Skeletal muscle cell (primary cell): Measurements from ENCODE around the gene MIOX.
"Not testable (repeated sequence)": the region's sequence is repeated elsewhere in the genome, so short reads cannot be mapped to it uniquely, and the experiment has no call there.

ENCODE experiments used
- DNase-seq: peaks from one replicate; pipeline ENCODE4 v3.0.0-alpha.2; 2010; ENCODE audit warnings: low read depth
- H3K4me3 ChIP-seq: 2 replicates; pipeline ENCODE4 v1.5.1; 2011; ENCODE audit warnings: low read depth, mild to moderate bottlenecking, control low read depth, low read length, moderate library complexity

MIOX gene

DNA sequence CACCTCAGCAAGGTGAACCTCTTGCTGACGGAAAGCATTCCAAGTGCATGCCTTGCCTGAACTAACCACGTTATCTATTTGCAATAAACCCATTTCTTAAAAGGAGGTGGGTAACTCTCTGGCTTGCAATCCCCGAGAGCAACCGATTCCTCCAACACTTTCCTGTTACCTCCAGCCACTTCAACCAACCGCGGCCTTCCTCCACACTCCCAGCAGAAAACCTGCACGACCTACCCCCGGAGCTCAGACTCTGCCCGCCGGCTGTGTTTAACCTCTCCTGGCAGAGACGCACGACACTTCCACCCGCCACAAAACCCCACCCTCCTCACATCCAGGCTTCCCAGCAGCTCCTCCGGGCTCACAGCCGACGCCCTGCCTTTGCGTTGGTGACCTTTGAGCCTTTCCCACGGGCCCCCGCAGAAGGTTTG is 38.0 kb downstream of the MIOX start:
- peak overlapping the region; percentile 87 for H3K4me3 ChIP-seq
- no peak for DNase-seq

DNA sequence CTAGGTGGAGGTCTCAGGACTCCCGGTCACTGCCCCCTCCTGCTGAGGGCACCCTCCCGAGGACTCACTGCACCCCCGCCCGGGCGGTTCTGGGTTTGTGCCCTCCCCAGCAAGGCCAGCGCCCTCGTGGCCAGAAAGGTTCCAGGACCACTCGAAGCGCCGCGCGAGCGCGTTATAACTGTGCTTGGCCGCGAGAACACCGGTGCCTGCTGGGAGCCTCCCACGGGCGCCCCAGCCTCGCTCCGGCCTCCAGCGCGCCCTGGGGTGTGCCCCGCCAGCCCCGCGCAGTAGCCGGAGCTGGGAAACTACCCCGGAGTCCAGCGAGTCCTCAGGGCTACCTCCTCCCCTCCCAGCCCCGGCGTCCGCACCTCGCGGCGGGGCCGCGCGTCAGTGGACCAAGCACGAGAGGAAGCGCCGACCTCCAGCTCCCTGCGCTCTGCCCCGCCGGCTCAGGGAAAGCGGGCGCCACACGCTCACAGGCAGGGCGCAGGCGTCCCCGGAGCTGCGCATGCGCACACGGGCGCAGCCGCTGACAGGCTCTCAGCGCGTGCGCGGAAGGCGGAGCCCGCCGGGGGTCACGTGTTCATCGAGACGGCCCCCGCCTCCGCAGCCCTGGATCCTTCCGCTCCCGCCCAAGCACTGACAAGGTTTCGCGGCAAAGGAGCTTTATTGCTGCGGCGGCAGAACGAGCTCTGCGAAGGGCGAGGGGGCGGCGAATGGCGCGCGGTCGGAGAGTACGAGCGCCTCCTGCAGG is 38.6 kb downstream of the MIOX start, which contains the start of gene SCO2:
Gene SCO2 (minus strand): TSS at position 495 of the 754 bp plus-strand sequence. CDS start 1,187 bp downstream, outside the sequence.
- peak within 1 kb of the TSS; percentile 87 for H3K4me3 ChIP-seq
- peak; percentile 93 for DNase-seq

DNA sequence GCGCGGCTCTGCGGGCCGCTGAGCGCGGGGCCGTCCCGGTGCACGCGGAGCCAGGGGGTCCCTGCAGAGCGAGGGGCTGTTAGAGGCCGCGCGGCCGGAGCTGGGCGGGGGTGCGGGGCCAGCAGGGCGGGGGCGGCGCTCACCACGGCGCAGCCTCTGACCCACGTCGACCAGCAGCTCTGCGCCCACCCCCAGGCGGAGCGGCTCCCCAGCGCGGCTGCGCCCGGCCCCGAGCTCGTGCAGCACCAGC is 39.1 kb downstream of the MIOX start:
- H3K4me3 ChIP-seq = peak overlapping the region; percentile 87

GRCh38 chr22:50526108-50526833 is 39.6 kb downstream of the MIOX start:
- no peak for DNase-seq
- H3K4me3 ChIP-seq = peak overlapping the region; percentile 87

More for the DNA sequence above, 39.1 kb downstream of the MIOX start:
- DNase-seq = no peak

- H3K4me3 ChIP-seq = peak overlapping the region; percentile 87
- DNase-seq = no peak
Observed at GRCh38 chr22:50526834-50527801, 40.5 kb downstream of the MIOX start.

DNA sequence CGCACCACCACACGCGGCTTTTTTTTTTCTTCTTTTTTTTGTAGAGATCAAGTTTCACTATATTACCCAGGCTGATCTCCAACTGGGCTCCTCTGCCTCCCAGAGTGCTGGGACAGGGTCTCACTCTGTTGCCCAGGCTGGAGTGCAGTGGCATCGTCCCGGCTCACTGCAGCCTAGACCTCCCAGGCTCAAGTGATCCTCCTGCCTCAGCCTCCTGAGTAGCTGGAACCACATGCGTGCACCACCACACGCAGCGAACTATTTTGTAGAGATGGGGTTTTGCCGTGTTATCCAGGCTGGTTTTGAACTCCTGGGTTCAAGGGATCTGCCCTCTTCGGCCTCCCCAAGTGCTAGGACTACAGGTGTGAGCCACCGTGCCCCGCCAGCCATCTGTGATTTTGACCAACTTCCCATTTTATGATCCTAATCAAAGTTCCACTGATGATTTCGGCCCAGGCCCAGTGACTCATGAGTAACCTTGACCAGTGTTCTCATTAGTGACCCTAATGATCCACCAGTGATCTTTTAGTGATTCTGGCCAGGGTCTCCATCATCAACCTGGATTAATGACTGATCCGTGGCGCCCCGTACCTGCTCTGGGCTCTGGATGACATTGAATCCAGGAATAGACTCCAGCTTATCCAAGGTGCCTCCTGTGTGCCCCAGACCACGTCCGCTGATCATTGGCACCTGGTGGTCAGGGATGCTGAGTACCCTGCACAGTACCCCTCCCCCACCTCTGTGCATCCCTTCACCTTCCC is 41.4 kb downstream of the MIOX start:
- no peak for DNase-seq
- H3K4me3 ChIP-seq = no peak overlapping the region

- no peak for DNase-seq
- peak overlapping the region; percentile 54 for H3K4me3 ChIP-seq
Observed at GRCh38 chr22:50528682-50529415, 42.2 kb downstream of the MIOX start.

DNA sequence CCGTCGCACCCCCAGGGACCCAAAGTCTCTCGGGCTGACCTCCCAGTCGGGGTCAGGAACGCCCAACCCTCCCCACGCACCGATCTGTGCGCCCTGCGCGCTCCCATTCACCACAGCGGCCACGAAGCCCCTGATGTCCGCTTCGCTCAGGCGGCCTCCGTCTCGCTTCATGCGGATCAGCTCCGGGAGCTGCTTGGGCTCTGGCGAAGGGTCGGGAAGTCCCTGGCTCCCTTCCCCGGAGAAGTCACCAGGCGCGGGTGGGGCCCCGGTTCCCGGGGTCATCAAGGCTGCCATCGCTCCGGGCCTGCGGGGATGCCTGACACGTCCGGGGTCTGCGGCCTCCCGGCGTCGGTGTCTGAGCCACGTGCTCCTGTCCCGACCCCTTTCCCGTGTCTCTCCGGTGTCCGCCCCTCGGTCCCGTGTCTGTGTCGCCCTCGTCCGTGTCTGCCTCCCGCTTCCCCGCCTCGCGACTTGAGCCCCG is 42.8 kb downstream of the MIOX start:
- DNase-seq = no peak

GRCh38 chr22:50529897-50530579 is 43.4 kb downstream of the MIOX start, which contains the start of gene TYMP:
Gene TYMP (minus strand): TSS chr22:50530012. CDS start chr22:50529709, 303 bp downstream.
- peak within 1 kb of the TSS; percentile 54 for H3K4me3 ChIP-seq
- DNase-seq = no peak

More for the DNA sequence above, 42.8 kb downstream of the MIOX start:
- H3K4me3 ChIP-seq = peak overlapping the region; percentile 54

DNA sequence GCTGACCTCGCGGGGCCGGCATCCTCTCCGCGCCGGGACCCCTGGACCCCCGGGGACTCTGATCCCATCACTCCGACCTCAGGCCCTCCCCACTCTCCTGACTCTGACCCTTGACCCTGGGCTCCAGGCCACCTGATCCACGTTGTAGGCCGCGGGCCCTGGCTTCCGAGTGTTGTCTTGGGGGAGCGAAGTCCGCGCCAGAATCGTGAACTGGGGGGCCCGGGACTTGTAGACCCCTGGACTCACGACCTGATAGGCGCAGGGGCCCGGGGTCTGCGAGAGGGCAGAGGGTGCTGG is 43.9 kb downstream of the MIOX start:
- no peak for DNase-seq
- peak overlapping the region; percentile 54 for H3K4me3 ChIP-seq

DNA sequence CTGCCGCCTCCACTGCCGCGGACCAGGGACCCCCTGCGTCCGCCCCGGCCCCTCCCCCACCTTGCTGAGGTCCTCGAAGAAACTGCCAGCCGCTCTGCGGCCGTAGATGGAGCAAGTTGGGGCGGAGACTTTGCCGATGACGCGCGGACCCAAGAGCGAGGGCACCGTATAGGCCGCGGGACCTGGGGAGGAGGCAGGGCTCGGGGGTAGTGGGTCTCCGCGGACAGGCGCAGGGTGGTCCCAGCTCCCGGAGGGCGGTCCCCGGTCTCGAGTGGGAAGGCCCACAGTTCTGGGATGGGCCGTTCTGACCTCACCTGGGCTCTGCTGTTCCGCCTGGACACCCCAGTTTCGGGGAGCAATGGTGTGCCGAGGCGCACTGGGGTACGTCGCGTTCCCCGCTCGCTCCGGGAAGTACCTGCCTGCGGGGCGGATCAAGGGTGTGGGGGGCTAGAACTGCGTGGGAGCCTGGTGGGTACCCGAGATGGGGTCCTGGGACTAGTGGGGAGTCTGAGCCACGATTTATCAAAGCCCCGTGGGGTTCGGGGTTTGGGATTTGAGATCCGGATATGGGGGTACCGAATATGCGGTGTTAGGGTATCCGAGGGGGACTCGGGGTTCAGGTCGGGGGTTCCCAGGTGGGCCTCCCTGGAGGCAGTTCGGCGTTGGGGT is 44.4 kb downstream of the MIOX start:
- DNase-seq = no peak
- H3K4me3 ChIP-seq = peak overlapping the region; percentile 54

DNA sequence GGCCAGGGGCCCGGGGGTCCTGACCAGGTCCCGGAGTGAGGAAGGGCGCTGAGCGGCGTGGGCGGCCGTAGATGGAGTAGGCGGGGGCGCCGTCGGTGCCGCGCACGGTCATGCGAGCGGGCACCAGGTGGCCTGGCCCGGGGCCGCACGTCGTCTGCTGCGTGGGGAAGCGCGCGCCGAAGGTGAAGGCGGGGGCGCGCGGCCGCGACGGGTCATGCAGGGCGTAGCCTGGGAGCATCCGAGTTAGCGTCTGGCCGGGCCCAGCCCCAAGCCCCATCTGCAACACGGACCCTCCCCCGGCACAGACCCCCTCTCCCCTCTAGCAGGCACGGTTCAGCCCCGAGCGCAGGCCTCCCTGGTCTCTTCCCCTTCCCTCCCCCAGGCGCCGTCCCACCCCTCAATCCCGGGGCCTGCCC is 44.9 kb downstream of the MIOX start:
- no peak for DNase-seq
- H3K4me3 ChIP-seq = peak overlapping the region; percentile 54

- H3K4me3 ChIP-seq = peak overlapping the region; percentile 54
- no peak for DNase-seq
Observed at GRCh38 chr22:50531962-50532674, 45.5 kb downstream of the MIOX start.

GRCh38 chr22:50532824-50533796 is 46.5 kb downstream of the MIOX start:
- no peak overlapping the region for H3K4me3 ChIP-seq

DNA sequence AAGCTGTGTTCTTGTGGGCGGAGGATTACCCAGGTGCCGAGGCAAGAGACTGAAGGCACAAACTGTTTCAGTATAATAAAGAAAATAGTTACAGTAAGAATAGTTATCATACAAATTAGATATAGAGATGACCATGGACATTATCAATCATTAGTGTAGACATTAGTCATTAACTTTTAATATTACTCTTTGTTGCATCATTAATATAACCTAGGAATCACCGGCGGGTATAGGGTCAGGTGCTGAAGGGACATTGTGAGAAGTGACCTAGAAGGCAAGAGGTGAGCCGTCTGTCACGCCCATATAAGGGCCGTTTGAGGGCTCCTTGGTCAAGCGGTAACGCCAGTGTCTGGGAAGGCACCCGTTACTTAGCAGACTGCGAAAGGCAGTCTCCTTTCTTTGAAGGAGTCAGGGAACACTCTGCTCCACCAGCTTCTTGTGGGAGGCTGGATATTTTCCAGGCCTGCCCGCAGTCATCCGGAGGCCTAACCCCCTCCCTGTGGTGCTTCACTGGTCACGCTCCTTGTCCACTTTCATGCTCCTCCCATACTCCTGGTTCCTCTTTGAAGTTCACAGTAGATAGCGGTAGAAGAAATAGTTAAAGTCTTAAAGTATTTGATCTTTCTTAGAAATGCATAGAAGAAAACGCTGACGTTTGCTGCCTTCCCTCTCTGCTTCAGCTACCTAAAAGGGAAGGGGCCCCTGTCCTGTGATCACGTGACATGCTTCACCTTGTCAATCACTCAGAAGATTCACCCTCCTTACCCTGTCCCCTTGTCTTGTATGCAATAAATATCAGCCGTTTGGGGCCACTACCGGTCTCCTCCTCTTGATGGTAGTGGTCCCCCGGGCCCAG is 47.4 kb downstream of the MIOX start:
- not testable (repeated sequence) for DNase-seq, H3K4me3 ChIP-seq

More at GRCh38 chr22:50532824-50533796, 46.5 kb downstream of the MIOX start:
- no peak for DNase-seq
